HL-60/S4 treated with phorbol 12-myristate 13-acetate at 8.2 ng/mL for 4 days and 3 days (cell line): ENCODE results near the gene PIGU.
"Not testable (repeated sequence)": the region's sequence is repeated elsewhere in the genome, so short reads cannot be mapped to it uniquely, and the experiment has no call there.

ENCODE experiments used
- in situ Hi-C: fragments of 300-500 bp; cut with MboI; formaldehyde crosslinking; loops from 2 replicates; pipeline ENCODE4 v1.15.0; 2022; ENCODE audit warnings: low sequenced_read_pairs

The PIGU gene

GRCh38 chr20:34663213-34663943 lies 13.5 kb downstream of the PIGU start:
- in situ Hi-C loops: no loop called here

DNA sequence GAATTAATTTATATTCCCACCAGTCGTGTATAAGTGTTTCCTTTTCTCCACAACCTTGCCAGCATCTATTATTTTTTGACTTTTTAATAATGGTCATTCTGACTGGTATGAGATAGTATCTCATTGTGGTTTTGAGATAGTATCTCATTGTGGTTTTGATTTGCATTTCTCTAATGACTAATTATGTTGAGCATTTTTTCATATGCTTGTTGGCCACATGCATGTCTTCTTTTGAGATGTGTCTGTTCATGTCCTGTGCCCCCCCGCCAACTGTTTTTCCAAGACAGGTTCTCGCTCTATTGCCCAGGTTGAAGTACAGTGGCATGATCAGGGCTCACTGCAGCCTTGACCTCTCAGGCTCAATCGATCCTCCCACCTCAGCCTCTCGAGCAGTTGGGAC lies 15.1 kb downstream of the PIGU start:
- in situ Hi-C loops: not testable (repeated sequence)

GRCh38 chr20:34658654-34659053 lies 18.2 kb downstream of the PIGU start:
- in situ Hi-C loops: not testable (repeated sequence)

DNA sequence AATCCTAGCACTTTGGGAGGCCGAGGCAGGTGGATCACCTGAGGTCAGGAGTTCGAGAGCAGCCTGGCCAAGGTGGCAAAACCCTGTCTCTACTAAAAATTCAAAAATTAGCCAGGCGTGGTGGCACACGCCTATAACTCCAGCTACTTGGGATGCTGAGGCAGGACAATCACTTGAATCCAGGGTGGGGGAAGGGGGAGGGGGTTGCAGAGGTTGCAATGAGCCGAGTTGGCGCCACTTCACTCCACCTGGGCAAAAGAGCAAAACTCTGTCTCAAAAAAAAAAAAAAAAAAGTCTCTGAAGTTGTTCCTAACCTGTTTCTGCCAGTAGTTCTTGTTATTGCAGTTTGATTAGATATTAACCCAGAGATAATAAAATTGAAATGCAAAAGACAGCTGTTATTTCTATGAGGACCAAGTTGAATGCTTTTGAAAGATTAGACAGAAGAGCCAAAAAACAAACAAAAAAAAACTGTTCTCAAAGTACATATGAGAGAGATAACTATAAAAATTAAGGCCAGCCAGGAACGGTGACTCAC lies 22.6 kb downstream of the PIGU start:
- in situ Hi-C loops: no loop called here

DNA sequence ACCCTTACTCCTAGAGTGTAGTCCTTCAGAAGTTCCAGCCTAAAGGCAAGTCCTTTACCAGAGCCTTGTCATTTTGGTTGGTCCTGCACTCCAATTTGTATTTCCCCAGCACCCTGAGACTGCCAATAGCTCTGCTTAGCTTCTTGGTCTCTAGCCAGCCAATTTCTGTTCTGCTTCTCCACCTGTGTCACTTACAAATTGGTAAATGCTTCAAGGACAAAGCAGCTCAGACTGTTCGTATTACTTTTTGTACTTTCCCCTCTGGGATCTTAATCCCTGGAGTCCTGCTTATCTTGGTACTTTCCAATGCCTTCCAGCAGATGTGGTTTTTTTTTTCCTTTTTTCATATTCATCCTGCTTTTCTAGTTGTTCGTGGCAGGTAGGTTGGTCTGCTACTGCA lies 25.7 kb downstream of the PIGU start:
- in situ Hi-C loops: no loop called here

DNA sequence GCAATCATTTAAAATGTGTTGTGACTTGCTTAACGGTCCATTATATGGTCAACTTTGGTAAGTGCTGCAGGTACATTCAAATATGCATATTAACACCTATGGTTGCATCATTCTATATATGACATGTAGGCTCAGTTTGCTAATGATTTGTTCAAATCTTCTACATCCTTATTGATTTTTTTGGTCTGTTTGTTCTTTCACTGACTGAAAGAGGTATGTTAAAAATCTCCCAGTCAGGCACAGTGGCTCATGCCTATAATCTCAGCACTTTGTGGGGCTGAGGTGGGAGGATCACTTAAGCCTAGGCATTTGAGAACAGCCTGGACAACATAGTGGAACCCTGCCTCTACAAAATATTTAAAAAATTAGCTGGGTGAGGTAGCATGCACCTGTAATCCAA lies 29.2 kb downstream of the PIGU start:
- in situ Hi-C loops: no loop called here

- in situ Hi-C loops: no loop called here
Observed at GRCh38 chr20:34644951-34645350, 31.9 kb downstream of the PIGU start.

DNA sequence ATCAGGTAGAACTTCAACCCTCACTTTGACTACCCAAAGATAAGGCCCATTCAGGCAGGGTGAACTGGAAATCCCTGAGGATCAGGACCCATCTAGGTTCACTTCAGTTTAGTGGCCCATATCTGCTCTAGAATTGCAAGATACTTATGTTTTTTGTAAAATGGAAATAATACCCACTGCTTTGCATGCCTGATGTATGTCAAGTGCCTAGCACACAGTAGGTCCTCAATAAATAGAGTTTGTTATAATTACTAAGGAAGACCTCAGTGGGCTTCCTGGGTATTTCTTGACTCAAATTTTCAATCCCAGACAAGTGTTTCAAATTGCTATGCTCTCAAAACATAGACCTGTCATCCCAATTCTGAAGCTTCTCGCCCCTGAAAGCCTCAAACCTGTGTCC lies 32.5 kb downstream of the PIGU start:
- in situ Hi-C loops: no loop called here

GRCh38 chr20:34643928-34644327 lies 33.0 kb downstream of the PIGU start:
- in situ Hi-C loops: no loop called here

DNA sequence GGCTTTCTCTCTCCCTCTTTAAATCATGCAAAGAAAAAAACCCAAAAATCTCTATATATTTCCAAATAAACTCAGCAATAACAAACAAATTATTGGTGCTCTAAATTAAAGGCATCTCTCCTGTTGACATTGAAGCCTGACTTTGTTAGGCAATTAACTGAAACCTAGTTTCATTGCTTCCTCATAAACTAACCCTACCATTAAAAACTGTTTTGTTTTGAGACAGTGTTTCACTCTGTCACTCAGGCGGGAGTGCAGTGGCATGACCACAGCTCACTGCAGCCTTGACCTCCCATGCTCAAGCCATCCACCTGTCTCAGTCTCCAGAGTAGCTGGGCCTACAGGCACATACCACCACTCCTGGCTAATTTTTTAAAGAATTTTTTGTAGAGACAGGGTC lies 34.9 kb downstream of the PIGU start:
- in situ Hi-C loops: no loop called here

GRCh38 chr20:34639755-34640222 lies 37.1 kb downstream of the PIGU start:
- in situ Hi-C loops: no loop called here

GRCh38 chr20:34638532-34638931 lies 38.4 kb downstream of the PIGU start:
- in situ Hi-C loops: no loop called here

- in situ Hi-C loops: no loop called here
Observed at GRCh38 chr20:34638039-34638292, 38.9 kb downstream of the PIGU start.

DNA sequence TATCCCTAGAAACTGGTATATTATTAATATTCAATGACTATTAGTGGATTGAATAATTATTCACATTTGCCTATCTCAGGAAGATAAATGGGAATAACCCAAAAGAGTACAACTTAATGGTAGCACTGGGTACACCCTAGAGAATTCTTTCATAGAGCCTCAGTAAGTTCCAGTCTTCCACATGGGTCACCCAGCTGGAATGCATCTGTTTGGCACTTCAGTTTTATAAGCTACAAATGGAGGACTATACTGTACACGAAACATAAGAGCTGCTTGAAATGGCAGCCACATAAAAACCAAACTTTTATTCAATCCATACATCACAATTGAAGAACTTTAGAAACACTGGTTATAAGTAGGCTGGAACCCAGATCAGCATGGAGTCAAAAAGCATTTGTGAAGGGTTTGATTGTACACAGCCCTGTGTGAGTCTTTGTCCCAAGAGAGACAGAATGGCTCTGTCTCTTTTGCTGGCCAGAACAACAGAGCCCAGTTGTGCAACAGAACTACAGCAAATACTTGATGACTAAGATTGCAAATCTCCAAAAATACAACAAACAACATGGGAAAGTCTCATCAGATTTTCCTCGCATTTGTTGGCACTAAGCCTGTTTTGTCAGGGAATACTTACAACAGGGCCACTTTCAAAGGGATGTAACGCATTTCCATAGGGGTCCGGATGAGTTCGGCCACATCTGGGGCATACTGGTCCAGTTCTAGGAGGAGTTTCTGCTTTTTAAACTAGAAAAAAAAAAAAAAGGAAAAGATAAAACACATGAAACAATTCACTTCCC lies 39.5 kb downstream of the PIGU start:
- in situ Hi-C loops: no loop called here

GRCh38 chr20:34636648-34637047 lies 40.2 kb downstream of the PIGU start:
- in situ Hi-C loops: no loop called here

DNA sequence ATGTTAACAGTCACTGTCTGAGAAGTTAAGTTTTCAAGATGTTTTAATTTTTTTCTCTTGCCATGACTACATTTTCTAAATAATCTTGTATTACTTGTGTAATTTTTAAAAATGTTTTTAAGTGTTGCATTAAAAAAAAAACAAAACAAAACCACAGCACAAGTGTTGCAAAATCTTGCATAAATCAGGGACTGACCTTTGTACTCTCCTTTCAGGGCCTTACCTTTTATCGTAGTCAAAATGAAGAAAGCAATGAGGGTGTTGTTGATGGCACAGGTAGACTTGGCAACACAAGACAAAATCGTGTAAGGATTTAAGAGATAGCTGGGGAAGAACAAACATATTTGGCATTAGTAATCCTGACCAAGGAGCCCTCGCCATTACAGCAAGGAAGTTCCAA lies 42.5 kb downstream of the PIGU start:
- in situ Hi-C loops: no loop called here

DNA sequence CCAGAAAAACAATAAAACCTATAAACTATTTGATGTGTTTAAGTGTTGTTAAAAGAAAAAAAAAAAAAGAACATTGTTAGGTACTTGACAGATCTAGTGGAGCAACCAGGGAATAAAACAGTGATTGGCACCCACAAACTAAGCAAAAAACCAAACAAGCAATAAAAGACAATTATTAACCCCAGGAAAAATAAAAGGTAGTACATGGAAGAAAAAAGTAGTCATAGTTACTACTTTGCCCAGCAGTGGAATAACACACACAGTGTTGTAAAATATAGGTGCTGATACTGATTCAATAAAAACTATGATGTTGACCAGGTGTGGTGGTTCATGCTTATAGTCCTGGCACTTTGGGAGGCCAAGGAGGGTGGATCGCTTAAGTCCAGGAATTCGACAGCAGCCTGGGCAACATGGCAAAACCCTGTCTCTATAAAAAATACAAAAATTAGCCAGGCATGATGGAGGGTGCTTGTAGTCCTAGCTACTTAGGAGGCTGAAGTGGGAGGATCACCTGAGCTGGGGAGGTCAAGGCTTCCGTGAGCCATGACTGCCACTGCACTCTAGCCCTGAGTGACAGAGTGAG lies 43.9 kb downstream of the PIGU start:
- in situ Hi-C loops: no loop called here

GRCh38 chr20:34629904-34630303 lies 47.0 kb downstream of the PIGU start:
- in situ Hi-C loops: no loop called here

DNA sequence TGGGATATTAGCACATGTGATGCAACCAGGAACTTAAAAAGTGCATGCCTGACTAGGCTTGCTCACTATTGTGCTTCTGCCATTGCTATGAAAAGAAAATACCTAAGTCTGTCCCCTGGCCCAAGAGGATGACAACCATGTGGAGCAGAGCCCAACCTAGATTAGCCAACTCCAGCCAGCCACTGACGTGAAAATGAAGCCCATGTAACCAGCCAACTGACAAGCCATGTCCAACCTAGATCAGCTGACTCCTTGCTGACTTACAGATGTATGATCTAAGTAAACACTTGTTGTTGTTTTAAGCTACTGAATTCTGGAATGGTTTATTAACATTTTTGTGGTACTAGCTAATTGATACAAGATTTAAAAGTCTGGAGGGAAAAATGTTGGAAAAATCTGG lies 47.5 kb downstream of the PIGU start:
- in situ Hi-C loops: no loop called here

DNA sequence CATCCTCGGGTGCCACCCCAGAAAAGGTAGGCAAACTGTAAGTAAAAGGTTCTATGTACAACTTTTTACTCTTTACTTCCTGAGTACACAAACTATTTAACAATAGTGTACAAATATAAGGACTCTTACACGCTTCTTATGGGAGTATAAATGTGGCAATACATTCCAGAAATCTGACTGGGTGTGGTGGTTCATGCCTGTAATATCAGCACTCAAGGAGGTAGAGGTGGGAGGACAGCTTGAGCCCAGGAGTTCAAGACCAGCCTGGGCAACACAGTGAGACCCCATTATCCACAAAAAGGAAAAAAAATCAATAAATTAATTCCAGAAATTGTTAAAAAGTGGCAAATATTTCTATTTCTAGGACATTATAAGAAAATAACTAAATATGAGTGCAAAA lies 48.9 kb downstream of the PIGU start:
- in situ Hi-C loops: no loop called here

DNA sequence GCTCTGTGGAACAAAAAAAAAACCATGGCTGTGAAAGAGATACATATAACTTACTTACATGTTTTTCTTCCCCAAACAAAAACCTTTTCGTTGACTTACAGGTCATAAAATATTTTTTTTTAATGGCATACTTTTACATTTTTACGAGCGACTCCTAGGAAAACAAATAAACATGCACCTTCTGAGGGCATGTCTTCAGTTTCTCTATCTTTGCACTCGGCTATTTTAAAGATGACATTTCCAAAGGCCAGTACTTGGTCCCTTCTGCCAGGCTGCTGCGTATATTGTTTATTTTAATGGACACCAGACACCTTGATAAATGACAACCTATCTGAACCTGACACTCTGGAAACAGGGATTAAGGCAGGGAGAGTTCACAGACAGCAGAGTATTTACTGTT lies 49.4 kb downstream of the PIGU start:
- in situ Hi-C loops: no loop called here

- in situ Hi-C loops: no loop called here
Observed at GRCh38 chr20:34626992-34627391, 49.9 kb downstream of the PIGU start.
